GM21717 (cell line): ENCODE measurements around the gene GABRB3.

Experiments used
- ATAC-seq: cut with Tn5 transposase; IDR thresholded peaks from one replicate; pipeline ENCODE4 v1.9.1; 2021; ENCODE audit warnings: mild to moderate bottlenecking, moderate library complexity; ENCODE audit not compliant: unreplicated experiment

The GABRB3 gene

GRCh38 chr15:26562336-26562735, 210.5 kb downstream of the GABRB3 start:
- no peak for ATAC-seq

GRCh38 chr15:26561896-26562295, 211.0 kb downstream of the GABRB3 start:
- ATAC-seq, result no peak

- ATAC-seq, result no peak
These were observed 211.7 kb downstream of the GABRB3 start for GRCh38 chr15:26561130-26561529.

GRCh38 chr15:26555898-26556297, 217.0 kb downstream of the GABRB3 start:
- no peak for ATAC-seq

GRCh38 chr15:26551473-26551872, 221.4 kb downstream of the GABRB3 start:
- ATAC-seq, result no peak

GRCh38 chr15:26550880-26551279, 222.0 kb downstream of the GABRB3 start:
- no peak for ATAC-seq

- no peak for ATAC-seq
These were observed 235.2 kb downstream of the GABRB3 start for GRCh38 chr15:26537663-26538062.

- no peak for ATAC-seq
These were observed 241.4 kb downstream of the GABRB3 start for GRCh38 chr15:26531489-26531888.

- ATAC-seq, result no peak
These were observed 247.8 kb downstream of the GABRB3 start for GRCh38 chr15:26525096-26525495.

- ATAC-seq, result no peak
These were observed 251.1 kb downstream of the GABRB3 start for GRCh38 chr15:26521691-26522198.

- ATAC-seq, result no peak
These were observed 251.7 kb downstream of the GABRB3 start for GRCh38 chr15:26521130-26521529.

GRCh38 chr15:26518885-26519284, 254.0 kb downstream of the GABRB3 start:
- no peak for ATAC-seq

GRCh38 chr15:26516102-26516980, 256.5 kb downstream of the GABRB3 start:
- no peak for ATAC-seq

- no peak for ATAC-seq
These were observed 268.9 kb downstream of the GABRB3 start for GRCh38 chr15:26504009-26504408.
